SU-DHL-6 (cell line): ENCODE results near the gene TUBGCP6.
A peak's percentile ranks its signal among the peaks of the same experiment; 100 is the strongest.

Source experiments
- H2AFZ ChIP-seq: fragments of 200-600 bp; sonication (generic); 2 replicates; pipeline ENCODE4 v1.6.1; 2014; ENCODE audit warnings: low read depth, mild to moderate bottlenecking, moderate library complexity, mixed read lengths, antibody characterized with exemption, low read length; ENCODE audit not compliant: severe bottlenecking
- H3F3A ChIP-seq: fragments of 200-600 bp; shearing (Covaris generic); 2 replicates; pipeline ENCODE4 v1.6.0; 2016; ENCODE audit warnings: antibody characterized with exemption, mild to moderate bottlenecking; ENCODE audit not compliant: insufficient read depth
- H3K27ac ChIP-seq: fragments of 200-600 bp; sonication (generic); 2 replicates; pipeline ENCODE4 v1.5.1; 2016; ENCODE audit warnings: low read depth, mild to moderate bottlenecking, low read length, moderate library complexity, mixed read lengths
- H3K27me3 ChIP-seq: fragments of 200-600 bp; sonication (generic), shearing (Covaris generic); 2 replicates; pipeline ENCODE4 v1.6.0; 2014; ENCODE audit warnings: mild to moderate bottlenecking, low read length
- H3K36me3 ChIP-seq: fragments of 200-600 bp; sonication (generic); 2 replicates; pipeline ENCODE4 v1.6.1; 2014; ENCODE audit warnings: mild to moderate bottlenecking, low read length, mixed read lengths
- H3K4me2 ChIP-seq: fragments of 300-600, 200-600 bp; shearing (Covaris generic), sonication (generic); 2 replicates; pipeline ENCODE4 v1.6.0; 2014; ENCODE audit warnings: low read length, low read depth, mild to moderate bottlenecking; ENCODE audit not compliant: poor library complexity, severe bottlenecking
- H3K4me3 ChIP-seq: fragments of 200-600 bp; sonication (generic); 2 replicates; pipeline ENCODE4 v1.5.1; 2014; ENCODE audit warnings: antibody characterized with exemption, low read length, mild to moderate bottlenecking, mixed read lengths; ENCODE audit not compliant: insufficient read depth, poor library complexity, severe bottlenecking
- H3K79me2 ChIP-seq: fragments of 200-600 bp; sonication (generic); 2 replicates; pipeline ENCODE4 v1.6.1; 2014; ENCODE audit warnings: mild to moderate bottlenecking, low read length, moderate library complexity; ENCODE audit not compliant: insufficient read depth
- H3K9ac ChIP-seq: fragments of 200-600 bp; sonication (generic); 2 replicates; pipeline ENCODE4 v1.7.0; 2014; ENCODE audit warnings: mild to moderate bottlenecking, low read length
- H3K9me2 ChIP-seq: fragments of 200-600 bp; sonication (generic); replicated peaks from 2 replicates; pipeline ENCODE4 v1.6.1; 2014; ENCODE audit warnings: low read length; ENCODE audit not compliant: insufficient read depth
- H3K9me3 ChIP-seq: fragments of 200-600 bp; sonication (generic); 2 replicates; pipeline ENCODE4 v1.6.1; 2014; ENCODE audit warnings: low read length, mixed read lengths; ENCODE audit not compliant: insufficient read depth
- H4K20me1 ChIP-seq: fragments of 200-600 bp; sonication (generic); 2 replicates; pipeline ENCODE4 v1.6.1; 2014; ENCODE audit warnings: low read depth, mild to moderate bottlenecking, antibody characterized with exemption, low read length, moderate library complexity, mixed read lengths
- CTCF ChIP-seq: fragments of 200-600 bp; sonication (generic); IDR thresholded peaks from one replicate; pipeline ENCODE4 v1.5.1; 2017; ENCODE audit warnings: antibody characterized with exemption, mild to moderate bottlenecking, low read length, moderate library complexity; ENCODE audit not compliant: insufficient read depth, poor library complexity, severe bottlenecking
- EZH2phosphoT487 ChIP-seq: fragments of 200-600 bp; sonication (generic), shearing (Covaris generic); conservative IDR thresholded peaks from 2 replicates; pipeline ENCODE4 v1.6.1; 2018; ENCODE audit warnings: mild to moderate bottlenecking, antibody characterized with exemption, low read length, moderate library complexity, mixed read lengths

The TUBGCP6 gene

GRCh38 chr22:50186181-50186714 is 58.6 kb downstream of the TUBGCP6 start:
- no peaks in the 10 kb centered on the region for H3K27me3 ChIP-seq
- no peaks in the 10 kb centered on the region for H3K9me3 ChIP-seq
- H3F3A ChIP-seq, result peaks cover 44% of the 10 kb centered on the region
- no peak for TF ChIP-seq CTCF
- TF ChIP-seq EZH2phosphoT487, result no peak
- H3K27ac ChIP-seq, result peak overlapping the region; percentile 99
- peak overlapping the region; percentile 99 for H3K9ac ChIP-seq
- no peaks in the 10 kb centered on the region for H4K20me1 ChIP-seq
- peaks cover 24% of the 10 kb centered on the region for H3K79me2 ChIP-seq
- peak overlapping the region; percentile 76 for H3K4me3 ChIP-seq
- no peaks in the 10 kb centered on the region for H3K9me2 ChIP-seq
- H3K4me2 ChIP-seq, result peak overlapping the region; percentile 81
- H3K36me3 ChIP-seq, result no peaks in the 10 kb centered on the region
- no peak overlapping the region for H2AFZ ChIP-seq

GRCh38 chr22:50185375-50186087 is 59.3 kb downstream of the TUBGCP6 start, which contains the start of gene TRABD:
TRABD (plus strand) TSS chr22:50185913; CDS start chr22:50193061, 7,148 bp downstream.
- H3F3A ChIP-seq, result peaks cover 37% of the 10 kb centered on the region
- no peaks in the 10 kb centered on the region for H3K27me3 ChIP-seq
- TF ChIP-seq EZH2phosphoT487 (no peak), CTCF (no peak)
- H2AFZ ChIP-seq, result peak within 1 kb of the TSS; percentile 70
- H3K79me2 ChIP-seq, result peaks cover 24% of the 10 kb centered on the region
- peak within 1 kb of the TSS; percentile 99 for H3K27ac ChIP-seq
- H3K9me2 ChIP-seq, result no peaks in the 10 kb centered on the region
- peak within 1 kb of the TSS; percentile 76 for H3K4me3 ChIP-seq
- H3K9me3 ChIP-seq, result no peaks in the 10 kb centered on the region
- peak within 1 kb of the TSS; percentile 99 for H3K9ac ChIP-seq
- no peaks in the 10 kb centered on the region for H4K20me1 ChIP-seq
- peak within 1 kb of the TSS; percentile 90 for H3K4me2 ChIP-seq
- H3K36me3 ChIP-seq, result no peaks in the 10 kb centered on the region

DNA sequence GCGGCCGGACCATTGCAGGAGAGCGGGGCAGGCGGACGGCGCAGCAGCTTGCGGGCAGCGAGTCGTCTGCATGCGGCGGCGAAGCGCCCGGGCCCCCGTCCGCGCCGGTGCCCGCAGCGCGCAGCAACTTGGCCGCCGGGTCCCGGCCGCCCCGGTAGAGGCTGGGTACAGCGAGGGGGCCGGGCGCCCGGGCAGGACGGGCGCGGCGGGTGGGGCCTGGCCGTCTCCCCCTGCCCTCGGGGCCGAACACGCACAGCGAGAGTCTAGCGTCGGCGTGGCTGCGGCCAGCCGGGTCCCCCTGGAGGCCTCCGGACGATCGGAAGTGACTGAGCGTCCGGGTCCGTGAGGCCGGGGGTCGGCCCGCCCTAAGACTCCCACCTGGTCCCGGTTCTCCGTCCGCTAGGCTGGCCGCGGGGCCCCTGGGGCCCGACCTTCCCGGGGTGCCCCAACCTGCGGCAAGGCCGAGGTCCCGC is 59.9 kb downstream of the TUBGCP6 start:
- no peak overlapping the region for H3K27ac ChIP-seq
- peak overlapping the region; percentile 70 for H2AFZ ChIP-seq
- H3K27me3 ChIP-seq, result no peaks in the 10 kb centered on the region
- H3F3A ChIP-seq, result peaks cover 31% of the 10 kb centered on the region
- H3K4me3 ChIP-seq, result peak overlapping the region; percentile 58
- no peaks in the 10 kb centered on the region for H3K9me3 ChIP-seq
- peak overlapping the region; percentile 66 for H3K9ac ChIP-seq
- no peaks in the 10 kb centered on the region for H3K9me2 ChIP-seq
- TF ChIP-seq CTCF (no peak), EZH2phosphoT487 (peak; percentile 87; the same call in 1 of the 2 replicates)
- H3K79me2 ChIP-seq, result peaks cover 24% of the 10 kb centered on the region
- H3K36me3 ChIP-seq, result no peaks in the 10 kb centered on the region
- H4K20me1 ChIP-seq, result no peaks in the 10 kb centered on the region
- peak overlapping the region; percentile 90 for H3K4me2 ChIP-seq
